ENCODE measurements around the gene TEAD3. TPM values are rescaled to one million over a fixed set of nuclear protein-coding genes. Genes with fewer than 3 reads are reported as not detected.
A peak's percentile ranks its signal among the peaks of the same experiment; 100 is the strongest.

TEAD3 gene
- total and polyA plus RNA-seq, 4 donors: 1.9 to 6.8 (median 4.5) TPM

- peak; percentile 82 for TF ChIP-seq YY1 (IDR thresholded peaks at IDR 0.05)
- TF ChIP-seq FOXA2 (IDR thresholded peaks at IDR 0.05): no peak
- TF ChIP-seq, protein P1, sequence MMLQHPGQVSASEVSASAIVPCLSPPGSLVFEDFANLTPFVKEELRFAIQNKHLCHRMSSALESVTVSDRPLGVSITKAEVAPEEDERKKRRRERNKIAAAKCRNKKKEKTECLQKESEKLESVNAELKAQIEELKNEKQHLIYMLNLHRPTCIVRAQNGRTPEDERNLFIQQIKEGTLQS (IDR thresholded peaks at IDR 0.05): no peak
Measured at GRCh38 chr6:35468181-35468979, 28.5 kb downstream of the TEAD3 start, which contains the start of gene RPL10A (continued).

DNA sequence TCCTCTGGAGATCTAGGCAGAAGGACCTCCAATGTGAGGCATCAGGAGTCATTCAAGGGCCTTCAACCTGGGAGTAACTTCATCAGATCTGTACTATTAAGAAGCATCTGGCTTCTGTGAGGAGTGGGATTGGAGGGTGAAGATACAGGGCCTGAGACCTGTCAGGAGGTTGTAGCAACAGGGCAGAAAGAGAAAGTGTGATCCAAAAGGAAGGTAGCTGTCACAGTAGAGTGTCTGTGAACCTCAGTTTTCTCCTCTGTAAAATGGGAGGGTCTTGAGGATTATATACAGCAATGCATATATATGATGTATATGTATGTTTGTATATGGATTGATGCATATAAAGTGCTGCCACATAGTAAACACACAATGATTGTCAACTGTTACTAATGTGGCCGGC lies 31.2 kb downstream of the TEAD3 start:
- TF ChIP-seq MAX (IDR thresholded peaks at IDR 0.05) (no peak), SP1 (IDR thresholded peaks at IDR 0.05) (no peak), NR2F2 (IDR thresholded peaks at IDR 0.05) (no peak), JUND (IDR thresholded peaks at IDR 0.05) (no peak), FOXA2 (IDR thresholded peaks at IDR 0.05) (no peak), CTCF (IDR thresholded peaks at IDR 0.05; ENCODE audit: low read depth, low read length, missing input control) (no peak), FOXA1 (IDR thresholded peaks at IDR 0.05) (no peak), EGR1 (IDR thresholded peaks at IDR 0.05; ENCODE audit: low read depth in 2 of 2) (no peak), HNF4A (conservative IDR thresholded peaks at IDR 0.05) (no peak), HNF4G (IDR thresholded peaks at IDR 0.05) (no peak), RAD21 (IDR thresholded peaks at IDR 0.05) (no peak)
- Histone ChIP-seq H3K36me3 (ENCODE audit: control insufficient read depth in 4 of 4, insufficient read depth in 3 of 4, low read depth in 1 of 4, low read length in 3 of 4) (peaks cover 0 to 14% (median 6%) of the 10 kb centered on the region in 4 donors), H3K4me3 (ENCODE audit: low read depth in 1 of 3, low read length in 3 of 3) (no peak overlapping the region), H3K9ac (ENCODE audit: low read depth in 1 of 2, low read length in 2 of 2) (no peak overlapping the region), H3K27me3 (ENCODE audit: control insufficient read depth in 4 of 4, insufficient read depth in 4 of 4, low read length in 3 of 4) (no peaks in the 10 kb centered on the region), H3K27ac (ENCODE audit: low read depth in 1 of 2, low read length in 2 of 2) (no peak overlapping the region), H3K9me3 (ENCODE audit: control insufficient read depth in 4 of 4, low read length in 3 of 4) (no peaks in the 10 kb centered on the region), H3K4me1 (ENCODE audit: control insufficient read depth in 4 of 4, insufficient read depth in 4 of 4, low read length in 3 of 4) (peaks cover 0 to 18% (median 7%) of the 10 kb centered on the region in 4 donors)
- no peak for DNase-seq (ENCODE audit: low spot score)
- 98% methylated on average over 1 of the region's 1 CpG for WGBS

DNA sequence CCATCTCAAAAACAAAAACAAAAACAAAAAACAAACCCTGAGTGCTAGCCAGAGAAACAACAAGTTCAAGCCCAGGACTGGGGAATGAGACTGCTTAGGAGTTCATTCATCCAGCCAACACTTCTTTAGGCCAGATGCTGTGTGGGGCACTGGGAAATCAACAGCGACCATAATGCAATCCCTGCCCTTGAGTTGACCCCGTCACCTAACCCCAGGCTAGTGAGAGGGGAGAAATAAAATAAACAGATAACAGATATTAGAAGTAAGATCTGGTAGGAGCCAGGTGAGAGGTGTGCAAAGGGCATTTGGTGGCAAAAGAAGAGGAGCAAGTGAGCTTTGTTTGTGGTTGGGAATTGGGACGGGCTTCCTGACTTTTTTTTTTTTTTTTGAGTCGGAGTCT lies 33.6 kb downstream of the TEAD3 start:
- peak; percentile 12 for TF ChIP-seq SP1 (IDR thresholded peaks at IDR 0.05)
- TF ChIP-seq, protein P1 (IDR thresholded peaks at IDR 0.05): no peak
- no peak for TF ChIP-seq TAF1 (conservative IDR thresholded peaks at IDR 0.05)
- TF ChIP-seq EGR1 (IDR thresholded peaks at IDR 0.05; ENCODE audit: low read depth in 2 of 2): no peak
- TF ChIP-seq, protein P2, sequence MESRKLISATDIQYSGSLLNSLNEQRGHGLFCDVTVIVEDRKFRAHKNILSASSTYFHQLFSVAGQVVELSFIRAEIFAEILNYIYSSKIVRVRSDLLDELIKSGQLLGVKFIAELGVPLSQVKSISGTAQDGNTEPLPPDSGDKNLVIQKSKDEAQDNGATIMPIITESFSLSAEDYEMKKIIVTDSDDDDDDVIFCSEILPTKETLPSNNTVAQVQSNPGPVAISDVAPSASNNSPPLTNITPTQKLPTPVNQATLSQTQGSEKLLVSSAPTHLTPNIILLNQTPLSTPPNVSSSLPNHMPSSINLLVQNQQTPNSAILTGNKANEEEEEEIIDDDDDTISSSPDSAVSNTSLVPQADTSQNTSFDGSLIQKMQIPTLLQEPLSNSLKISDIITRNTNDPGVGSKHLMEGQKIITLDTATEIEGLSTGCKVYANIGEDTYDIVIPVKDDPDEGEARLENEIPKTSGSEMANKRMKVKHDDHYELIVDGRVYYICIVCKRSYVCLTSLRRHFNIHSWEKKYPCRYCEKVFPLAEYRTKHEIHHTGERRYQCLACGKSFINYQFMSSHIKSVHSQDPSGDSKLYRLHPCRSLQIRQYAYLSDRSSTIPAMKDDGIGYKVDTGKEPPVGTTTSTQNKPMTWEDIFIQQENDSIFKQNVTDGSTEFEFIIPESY (IDR thresholded peaks at IDR 0.05): no peak
- peak; percentile 55 to 72 for TF ChIP-seq RXRA (IDR thresholded peaks at IDR 0.05)
- no peak for TF ChIP-seq NR2F2 (IDR thresholded peaks at IDR 0.05)
- peak in 1 of 2 donors; percentile 15 for TF ChIP-seq JUND (IDR thresholded peaks at IDR 0.05)
- peak; percentile 6 to 28 for TF ChIP-seq HNF4A (conservative IDR thresholded peaks at IDR 0.05)
- Histone ChIP-seq H3K9ac (ENCODE audit: low read depth in 1 of 2, low read length in 2 of 2) (no peak overlapping the region), H3K36me3 (ENCODE audit: control insufficient read depth in 4 of 4, insufficient read depth in 3 of 4, low read depth in 1 of 4, low read length in 3 of 4) (no peaks in the 10 kb centered on the region), H3K27ac (ENCODE audit: low read depth in 1 of 2, low read length in 2 of 2) (no peak overlapping the region), H3K27me3 (ENCODE audit: control insufficient read depth in 4 of 4, insufficient read depth in 4 of 4, low read length in 3 of 4) (no peaks in the 10 kb centered on the region), H3K4me1 (ENCODE audit: control insufficient read depth in 4 of 4, insufficient read depth in 4 of 4, low read length in 3 of 4) (peaks cover 0 to 6% (median 0%) of the 10 kb centered on the region in 4 donors), H3K4me3 (ENCODE audit: low read depth in 1 of 3, low read length in 3 of 3) (no peak overlapping the region), H3K9me3 (ENCODE audit: control insufficient read depth in 4 of 4, low read length in 3 of 4) (no peaks in the 10 kb centered on the region)
- 51% methylated on average over 4 of the region's 4 CpGs for WGBS
- DNase-seq (ENCODE audit: low spot score): no peak

Measured in liver (tissue), 9 donors.